Measurements from ENCODE around the gene CRB2.

The CRB2 gene

GRCh38 chr9:123421801-123422455, 65.9 kb downstream of the CRB2 start:
- DNase-seq (ENCODE audit: low spot score): no peak

GRCh38 chr9:123422635-123423310, 66.8 kb downstream of the CRB2 start:
- no peak for DNase-seq (ENCODE audit: low spot score)

GRCh38 chr9:123423311-123423640, 67.3 kb downstream of the CRB2 start:
- DNase-seq (ENCODE audit: low spot score): no peak

- no peak for DNase-seq (ENCODE audit: low spot score)
Measured at GRCh38 chr9:123424131-123424530, 68.1 kb downstream of the CRB2 start.

- DNase-seq (ENCODE audit: low spot score): no peak
Measured at GRCh38 chr9:123424552-123425225, 68.7 kb downstream of the CRB2 start.

- no peak for DNase-seq (ENCODE audit: low spot score)
Measured at GRCh38 chr9:123425261-123425821, 69.3 kb downstream of the CRB2 start.

GRCh38 chr9:123425836-123426365, 69.9 kb downstream of the CRB2 start:
- DNase-seq (ENCODE audit: low spot score): no peak

GRCh38 chr9:123426406-123426805, 70.4 kb downstream of the CRB2 start:
- peak; percentile 50 for DNase-seq (ENCODE audit: low spot score)

All from NAMALWA (cell line).